Bone marrow (tissue), 2 donors: ENCODE measurements around the gene KLF9.

Source experiments
- DNase-seq, 2 donors: peaks; one replicate each; lab custom pipeline; 2025; lab: John Stamatoyannopoulos, UW

The KLF9 gene

DNA sequence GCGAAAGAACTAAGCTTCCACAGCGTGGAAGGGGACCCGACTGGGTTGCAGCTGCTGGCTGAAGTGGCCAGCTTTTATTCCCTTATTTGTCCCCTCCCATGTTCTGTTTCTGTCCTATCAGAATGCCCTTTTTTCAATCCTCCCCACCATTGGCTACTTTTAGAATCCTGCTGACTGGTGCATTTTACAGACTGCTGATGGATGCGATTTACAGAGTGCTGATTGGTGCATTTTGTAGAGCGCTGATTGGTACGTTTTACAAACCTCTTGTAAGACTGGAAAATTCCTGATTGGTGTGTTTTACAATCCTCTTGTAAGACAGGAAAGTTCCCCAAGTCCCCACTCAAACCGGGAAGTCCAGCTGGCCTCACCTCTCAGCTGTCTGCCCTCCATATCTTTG lies 50.7 kb downstream of the KLF9 start:
- DNase-seq, result no peak

DNA sequence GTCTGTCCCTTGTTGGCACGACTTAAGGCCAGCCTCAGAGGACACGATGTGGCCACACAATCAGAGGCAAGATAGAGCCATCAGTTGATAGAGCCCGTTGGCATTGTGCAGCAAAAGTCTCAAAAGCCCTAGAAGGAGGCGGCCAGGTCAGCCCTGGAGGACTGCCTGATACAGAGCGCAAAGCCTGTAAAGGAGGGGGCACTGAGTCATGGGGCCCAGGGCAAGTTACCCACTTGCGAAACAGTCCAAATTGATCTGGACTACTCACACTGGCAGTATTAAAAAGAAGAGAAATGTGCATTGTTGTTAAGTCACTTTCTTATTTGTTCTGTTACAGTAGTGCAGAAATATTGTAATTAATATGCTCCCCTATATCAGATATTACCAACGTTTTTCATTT lies 51.5 kb downstream of the KLF9 start:
- no peak for DNase-seq

DNA sequence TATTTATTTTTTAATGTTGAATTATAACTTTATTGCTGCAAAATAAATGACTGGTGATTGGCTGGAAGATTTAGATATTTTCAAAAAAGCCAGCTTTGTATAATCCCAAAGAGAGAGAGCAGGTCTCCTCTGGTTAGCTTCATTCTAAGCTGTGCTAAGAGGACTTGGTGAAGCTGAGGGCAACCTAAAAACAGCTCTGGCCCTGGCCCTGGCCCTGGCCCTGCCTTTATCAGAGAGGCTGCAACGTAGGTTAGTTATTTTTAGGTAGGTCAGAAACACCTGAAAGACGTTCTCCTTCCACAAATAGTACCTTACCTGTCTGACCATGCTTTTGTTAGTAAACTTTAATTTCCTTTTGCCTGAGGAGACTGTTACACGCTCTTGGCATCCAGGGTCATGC lies 58.7 kb downstream of the KLF9 start:
- DNase-seq, result no peak

- no peak for DNase-seq
Observed at GRCh38 chr9:70352802-70353201, 61.7 kb downstream of the KLF9 start.

DNA sequence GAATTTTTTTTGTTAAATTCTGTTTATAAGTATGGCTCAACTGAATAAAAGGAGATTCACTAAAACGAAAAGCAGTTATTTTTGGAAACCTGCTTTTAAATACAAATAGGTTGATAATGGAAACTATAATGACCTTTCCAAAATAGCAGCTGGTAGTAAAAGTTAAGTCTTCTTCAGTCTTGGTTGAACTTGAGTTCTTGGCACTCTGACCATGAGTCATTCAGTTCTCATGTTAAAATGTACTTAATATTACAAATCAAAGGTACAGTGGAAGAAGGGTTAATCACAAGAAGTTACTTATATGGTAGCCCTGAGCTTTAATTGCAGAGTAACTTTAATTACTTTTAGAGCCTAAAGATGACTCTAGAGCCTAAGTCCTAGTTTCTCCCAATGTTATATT lies 62.1 kb downstream of the KLF9 start:
- no peak for DNase-seq

DNA sequence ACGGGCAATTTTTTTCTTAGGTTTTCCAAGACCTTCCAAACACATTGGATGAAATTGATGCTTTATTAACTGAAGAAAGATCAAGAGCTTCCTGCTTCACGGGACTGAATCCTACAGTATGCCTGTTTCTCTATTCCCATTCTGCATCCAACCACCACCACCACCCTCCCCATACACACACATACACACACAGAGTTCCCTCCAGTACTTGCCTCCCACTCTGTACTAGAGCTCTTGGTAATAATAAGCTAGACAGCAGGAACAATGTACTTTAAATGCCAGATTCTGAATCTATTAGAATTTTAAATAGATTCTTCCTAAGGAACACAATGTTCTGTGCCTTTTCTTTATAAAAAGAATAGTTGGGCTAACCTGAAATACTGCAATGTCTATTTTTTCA lies 67.4 kb downstream of the KLF9 start:
- DNase-seq, result no peak

- DNase-seq, result peak in 1 of 2 donors; percentile 10
Observed at GRCh38 chr9:70340572-70340971, 73.9 kb downstream of the KLF9 start.
